KOPT-K1 (cell line): ENCODE measurements around the gene PAK6.

Experiments
- H3K27ac ChIP-seq: fragments of 200-600 bp; sonication (generic); 2 replicates; pipeline ENCODE4 v1.5.1; 2016; ENCODE audit warnings: antibody characterized with exemption, mild to moderate bottlenecking, low read depth, low read length; ENCODE audit not compliant: poor library complexity, severe bottlenecking
- H3K36me3 ChIP-seq: fragments of 200-600 bp; sonication (generic); 2 replicates; pipeline ENCODE4 v1.5.1; 2017; ENCODE audit warnings: antibody characterized with exemption, mild to moderate bottlenecking, low read length, moderate library complexity; ENCODE audit not compliant: insufficient read depth
- H3K9me3 ChIP-seq: fragments of 200-600 bp; sonication (generic); 2 replicates; pipeline ENCODE4 v1.5.1; 2017; ENCODE audit warnings: antibody characterized with exemption, low read length, mild to moderate bottlenecking; ENCODE audit not compliant: insufficient read depth, poor library complexity, severe bottlenecking

Gene PAK6

DNA sequence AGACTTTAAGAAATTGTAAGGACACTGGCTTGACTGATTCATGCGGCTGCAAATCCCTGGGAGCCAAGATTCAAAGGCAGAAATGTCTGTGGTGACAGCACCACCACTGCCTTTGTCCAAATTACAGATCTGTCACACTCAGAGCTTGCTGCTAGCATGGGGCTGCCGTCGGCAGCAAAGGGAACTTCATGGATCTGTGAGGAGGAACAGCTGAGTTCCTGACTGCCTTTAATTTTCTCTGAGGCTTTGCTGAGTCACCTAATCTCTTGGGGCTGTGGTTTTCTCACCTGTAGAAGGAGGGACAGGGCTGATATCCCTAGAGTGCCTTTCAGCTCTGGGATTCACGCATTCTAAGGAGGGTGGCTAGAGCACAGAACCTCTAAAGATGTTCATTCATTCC lies 4.1 kb upstream of the PAK6 start:
- no peak overlapping the region for H3K27ac ChIP-seq
- peaks cover 49% of the 10 kb centered on the region for H3K36me3 ChIP-seq
- H3K9me3 ChIP-seq: no peaks in the 10 kb centered on the region

DNA sequence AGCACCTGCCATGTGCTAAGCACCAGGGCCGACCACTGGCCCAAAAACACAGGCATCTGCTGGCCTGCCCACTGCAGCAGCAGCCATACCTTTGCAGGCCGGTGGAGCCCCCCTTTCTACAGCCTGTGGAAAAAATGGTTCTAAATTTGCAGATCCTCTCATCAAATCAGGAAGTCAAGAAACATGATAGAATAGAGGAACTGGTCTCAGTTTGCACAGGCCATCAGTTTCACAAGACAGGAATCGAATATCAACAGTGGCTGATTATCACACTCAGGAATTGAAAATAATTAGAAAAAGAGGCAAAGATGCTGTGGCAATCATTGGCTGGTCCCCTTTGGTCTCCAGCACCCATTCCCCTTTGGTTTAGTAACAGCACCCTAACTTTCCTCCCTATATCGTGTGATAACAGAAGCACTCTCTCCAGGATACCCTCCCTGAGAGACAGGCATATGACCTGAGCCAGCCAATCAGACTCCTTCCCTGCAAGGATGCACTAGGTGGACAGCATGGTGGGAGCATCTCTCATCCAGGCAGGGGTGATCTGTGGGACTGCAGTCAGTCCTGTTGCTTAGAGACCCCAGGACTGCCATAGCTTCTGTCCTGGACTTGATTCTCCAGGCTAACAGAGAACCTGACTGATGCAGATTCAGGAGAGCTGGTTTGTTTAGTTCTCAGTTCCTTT lies 3.5 kb upstream of the PAK6 start:
- H3K27ac ChIP-seq: no peak overlapping the region
- no peaks in the 10 kb centered on the region for H3K9me3 ChIP-seq

DNA sequence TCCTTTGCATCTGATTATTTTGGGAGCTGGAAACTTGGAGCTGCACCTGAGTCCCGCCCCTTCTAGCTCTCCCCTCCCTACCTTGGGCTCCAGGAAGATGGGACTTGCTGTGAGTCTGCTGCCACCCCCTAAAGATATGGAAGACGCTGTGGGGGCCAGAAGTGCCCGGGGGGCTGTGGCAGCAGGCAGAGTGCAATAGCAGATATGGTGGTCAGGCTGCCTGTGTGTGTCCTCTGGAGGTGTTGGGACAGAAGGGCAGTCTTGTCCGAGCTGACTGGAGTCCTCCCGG lies 485 bp downstream of the PAK6 start:
- Histone ChIP-seq H3K36me3 (peaks cover 7% of the 10 kb centered on the region; the same call in 1 of the 2 replicates), H3K9me3 (no peaks in the 10 kb centered on the region), H3K27ac (no peak overlapping the region)

More for the DNA sequence above, 3.5 kb upstream of the PAK6 start:
- H3K36me3 ChIP-seq: peaks cover 45% of the 10 kb centered on the region

DNA sequence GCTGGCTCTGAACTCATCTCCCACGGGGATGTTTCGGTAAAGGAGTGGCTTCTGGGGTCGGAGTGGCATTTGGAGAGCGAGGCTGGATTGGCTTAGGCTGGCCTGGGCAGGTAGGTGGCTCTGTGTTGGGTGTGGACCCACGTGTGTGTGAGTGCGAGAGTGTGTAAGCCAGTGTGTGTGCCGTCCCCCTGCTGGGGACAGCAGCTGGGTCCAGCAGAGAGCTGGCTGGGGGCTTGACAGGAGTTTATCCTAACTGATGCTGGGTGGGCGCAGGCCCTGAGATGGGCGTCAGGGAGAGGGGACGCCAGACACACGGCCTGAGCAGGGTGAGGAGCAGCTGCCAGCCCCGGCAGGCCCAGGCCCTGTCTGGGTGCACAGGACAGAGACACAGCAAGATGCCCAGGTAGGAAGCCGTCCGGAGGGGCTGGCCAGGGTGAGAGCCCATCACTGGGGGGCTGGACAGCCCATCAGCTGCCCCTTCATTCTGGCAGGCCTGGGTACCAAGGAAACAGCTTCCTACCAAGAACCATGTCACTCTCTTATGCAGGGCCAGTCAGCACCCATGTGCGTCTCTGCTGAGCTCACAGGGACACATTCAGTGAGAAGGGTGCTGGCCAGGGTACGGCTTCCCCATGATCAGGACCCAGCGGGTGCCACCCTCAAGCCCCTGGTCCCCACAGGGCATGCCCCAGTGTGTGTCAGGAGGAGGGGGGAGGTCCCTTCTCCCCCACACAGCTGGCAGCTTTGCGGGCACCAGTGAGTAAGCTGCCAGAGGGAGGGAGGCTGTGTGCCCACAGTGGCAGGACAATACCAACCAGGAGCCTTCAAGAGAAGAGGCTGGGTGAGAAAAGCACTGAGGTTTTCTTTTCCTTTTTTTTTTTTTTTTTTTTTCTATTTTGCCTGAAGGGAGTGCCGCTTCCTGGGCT lies 1.1 kb downstream of the PAK6 start:
- peaks cover 1% of the 10 kb centered on the region; the same call in 1 of the 2 replicates for H3K36me3 ChIP-seq
- H3K9me3 ChIP-seq: no peaks in the 10 kb centered on the region
- H3K27ac ChIP-seq: no peak overlapping the region

- no peaks in the 10 kb centered on the region for H3K36me3 ChIP-seq
- no peak overlapping the region for H3K27ac ChIP-seq
- H3K9me3 ChIP-seq: no peaks in the 10 kb centered on the region
Observed at GRCh38 chr15:40240619-40241221, 1.9 kb downstream of the PAK6 start.

DNA sequence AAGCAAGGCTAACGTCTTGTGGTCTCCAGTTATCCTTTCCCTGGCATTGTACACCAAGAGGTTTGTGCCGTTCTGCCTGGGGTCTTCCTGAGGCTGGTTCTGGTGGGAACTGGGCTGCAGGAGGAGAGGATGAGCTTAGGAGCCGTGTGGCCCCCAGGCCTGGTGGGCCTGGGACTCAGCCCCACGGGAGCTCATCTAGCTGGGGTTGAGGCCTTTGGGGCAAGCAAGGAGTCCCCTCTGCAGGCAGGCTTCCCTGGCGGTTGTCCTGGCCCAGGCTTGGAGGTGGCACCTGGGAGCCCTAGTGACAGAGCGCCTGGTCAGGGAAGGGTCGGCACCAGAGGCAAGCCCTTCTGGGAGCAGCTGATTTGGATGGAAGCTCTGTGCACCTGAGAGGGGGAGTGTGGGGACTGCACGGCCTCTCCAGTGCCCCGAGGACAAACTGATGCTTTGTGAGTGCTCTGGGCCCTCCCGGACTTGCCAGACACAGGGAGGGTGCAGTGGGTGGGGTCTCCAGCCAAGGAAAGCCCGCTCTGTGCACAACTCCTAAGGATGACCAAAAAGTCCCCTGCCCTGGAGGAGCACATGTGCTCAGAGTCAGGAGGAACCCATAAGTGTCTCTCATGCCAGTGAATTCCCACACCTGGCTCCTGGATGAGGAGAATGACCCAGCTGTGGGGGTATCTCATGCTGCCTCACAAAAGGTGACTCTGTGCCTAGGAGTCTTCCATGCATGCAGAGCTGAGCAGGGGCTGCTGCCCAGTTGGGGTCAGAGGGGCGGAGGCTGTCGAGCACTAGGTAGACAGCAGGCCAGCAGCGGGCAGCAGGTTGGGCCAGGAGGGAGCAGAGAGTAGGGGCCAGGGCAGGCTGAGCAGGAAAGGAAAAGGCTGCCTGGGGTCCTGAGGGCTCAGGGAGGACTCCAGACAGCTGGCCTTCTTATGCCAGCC lies 2.7 kb downstream of the PAK6 start:
- no peak overlapping the region for H3K27ac ChIP-seq
- H3K9me3 ChIP-seq: no peaks in the 10 kb centered on the region
- H3K36me3 ChIP-seq: no peaks in the 10 kb centered on the region

DNA sequence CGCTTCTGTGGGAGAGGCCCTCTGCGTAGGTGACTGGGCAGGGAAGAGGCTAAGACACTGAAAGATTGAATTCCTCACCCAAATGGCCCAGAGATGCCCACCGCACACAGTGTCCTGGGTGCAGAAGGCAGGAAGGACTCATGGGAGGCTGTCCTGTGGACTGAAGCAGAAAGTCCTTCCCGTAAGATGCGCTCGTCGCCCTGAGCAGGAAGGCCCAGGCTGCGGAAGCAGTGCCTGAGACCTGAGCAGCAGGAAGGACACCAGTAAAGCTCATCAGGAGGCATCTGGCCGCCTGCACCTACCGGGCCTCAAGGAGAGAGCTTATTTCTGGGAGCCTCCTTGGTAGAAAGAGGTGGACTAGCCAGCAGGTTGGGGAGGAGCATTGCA lies 3.3 kb downstream of the PAK6 start:
- Histone ChIP-seq H3K36me3 (no peaks in the 10 kb centered on the region), H3K9me3 (no peaks in the 10 kb centered on the region), H3K27ac (no peak overlapping the region)

GRCh38 chr15:40242601-40243000 lies 3.7 kb downstream of the PAK6 start:
- Histone ChIP-seq H3K27ac (no peak overlapping the region), H3K9me3 (no peaks in the 10 kb centered on the region), H3K36me3 (no peaks in the 10 kb centered on the region)

DNA sequence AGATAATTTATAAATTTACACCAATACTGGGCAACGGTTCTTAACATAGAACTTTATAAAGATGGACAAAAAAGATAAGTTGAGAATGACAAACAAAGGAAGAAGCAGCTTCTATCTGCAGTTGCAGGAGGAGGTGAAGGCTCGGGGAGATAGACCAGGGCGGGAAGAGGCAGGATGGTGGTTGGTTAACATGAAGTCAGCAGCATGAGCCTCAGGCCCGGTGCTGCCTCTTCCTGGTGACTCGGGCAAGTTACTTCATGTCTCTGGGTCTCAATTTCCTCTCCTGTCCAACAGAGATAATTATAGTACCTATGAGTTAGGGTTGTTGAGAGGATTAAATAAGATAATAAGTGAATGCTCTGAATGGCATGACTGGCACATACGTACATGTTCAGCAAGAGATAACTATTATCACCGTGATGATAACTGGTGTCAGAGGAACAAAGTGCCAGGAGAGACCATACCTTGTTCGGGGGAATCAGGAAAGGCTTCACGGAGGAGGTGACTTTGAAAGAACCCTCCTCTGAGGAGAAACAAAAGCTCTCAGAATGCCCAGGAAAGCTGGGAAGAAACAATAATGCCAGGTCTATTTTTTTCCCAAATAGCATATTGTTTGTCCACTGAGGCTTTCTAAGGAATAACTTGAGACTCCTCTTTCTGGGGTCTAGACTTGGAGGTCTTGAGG lies 4.4 kb downstream of the PAK6 start:
- no peak overlapping the region for H3K27ac ChIP-seq
- no peaks in the 10 kb centered on the region for H3K36me3 ChIP-seq
- H3K9me3 ChIP-seq: no peaks in the 10 kb centered on the region

DNA sequence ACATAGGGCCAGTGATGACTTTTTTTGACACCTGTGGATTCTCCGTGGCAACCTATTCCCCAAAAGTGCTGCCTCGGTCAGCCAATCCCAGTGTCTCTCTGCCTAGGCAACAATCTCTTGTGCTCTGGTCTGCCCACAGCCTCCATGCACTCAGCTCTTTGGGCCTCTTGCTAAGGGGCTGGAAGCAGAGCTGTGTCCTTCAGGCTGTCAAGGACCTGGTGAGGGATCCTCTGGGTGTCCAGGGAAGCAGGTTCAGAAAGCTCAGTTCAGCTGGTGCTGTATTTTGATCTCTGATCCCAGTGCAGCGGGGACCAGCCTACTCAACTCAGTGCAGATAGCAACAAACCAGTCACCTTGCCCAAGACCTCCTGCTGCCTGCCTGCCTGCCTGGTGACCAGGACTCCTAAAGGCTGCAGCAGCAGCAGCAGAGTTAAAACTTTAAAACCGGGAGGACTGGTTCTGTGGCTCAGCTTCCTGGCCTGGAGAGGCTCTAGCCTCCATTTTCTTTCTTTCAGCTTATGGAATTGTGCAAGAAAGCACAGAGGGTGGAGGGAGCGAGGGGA lies 6.2 kb downstream of the PAK6 start:
- no peaks in the 10 kb centered on the region for H3K9me3 ChIP-seq
- no peaks in the 10 kb centered on the region for H3K36me3 ChIP-seq
- no peak overlapping the region for H3K27ac ChIP-seq

GRCh38 chr15:40245666-40246450 lies 7.0 kb downstream of the PAK6 start:
- Histone ChIP-seq H3K36me3 (no peaks in the 10 kb centered on the region), H3K27ac (no peak overlapping the region), H3K9me3 (no peaks in the 10 kb centered on the region)

- Histone ChIP-seq H3K9me3 (no peaks in the 10 kb centered on the region), H3K36me3 (no peaks in the 10 kb centered on the region), H3K27ac (no peak overlapping the region)
Observed at GRCh38 chr15:40246496-40247280, 7.8 kb downstream of the PAK6 start.
